CD8-positive, alpha-beta memory T cell (primary cell): ENCODE results near the gene TRIM33. TPM values are rescaled to one million over a fixed set of nuclear protein-coding genes. Genes with fewer than 3 reads are reported as not detected.
"Not testable (repeated sequence)": the region's sequence is repeated elsewhere in the genome, so short reads cannot be mapped to it uniquely, and the experiment has no call there.

Experiments
- CTCF ChIA-PET: fragments of 350-600 bp; sonication (Branson Sonifier 250); formaldehyde crosslinking; loops from one replicate; lab custom pipeline; 2021; ENCODE audit warnings: antibody characterized with exemption; lab: Charles Lee
- POLR2A ChIA-PET: fragments of 350-600 bp; sonication (Branson Sonifier 250); formaldehyde crosslinking; loops from one replicate; lab custom pipeline; 2021; ENCODE audit warnings: antibody characterized with exemption; lab: Charles Lee
- DNase-seq, 5 donors: peaks; one replicate each; pipeline versions ENCODE4 v3.0.0 to v3.0.0-alpha.2; 2020 to 2022; ENCODE audit warnings: mixed read lengths in 1 of 5
- H3K27ac ChIP-seq: one replicate; pipeline ENCODE4 v1.7.0; 2013; ENCODE audit warnings: low read depth, mild to moderate bottlenecking, low read length, moderate library complexity
- H3K27me3 ChIP-seq: 2 replicates; pipeline ENCODE4 v1.7.0; 2013; ENCODE audit warnings: low read length, mild to moderate bottlenecking; ENCODE audit not compliant: insufficient read depth, poor library complexity, severe bottlenecking
- H3K36me3 ChIP-seq: 2 replicates; pipeline ENCODE4 v1.7.0; 2013; ENCODE audit warnings: mild to moderate bottlenecking, low read length, moderate library complexity; ENCODE audit not compliant: insufficient read depth
- H3K4me1 ChIP-seq: 2 replicates; pipeline ENCODE4 v1.7.0; 2013; ENCODE audit warnings: mild to moderate bottlenecking, low read length, moderate library complexity; ENCODE audit not compliant: insufficient read depth
- H3K4me3 ChIP-seq: 2 replicates; pipeline ENCODE4 v1.7.0; 2013; ENCODE audit warnings: mild to moderate bottlenecking, low read length
- H3K9me3 ChIP-seq: 2 replicates; pipeline ENCODE4 v1.7.0; 2013; ENCODE audit warnings: mild to moderate bottlenecking, low read length
- H3K27ac Mint-ChIP-seq, 8 donors: one replicate each; pipeline ENCODE4 v1.8.0; 2020 to 2021; ENCODE audit warnings: mixed read lengths in 8 of 8, mild to moderate bottlenecking in 6 of 8, inconsistent platforms in 3 of 8, moderate library complexity in 3 of 8
- H3K27me3 Mint-ChIP-seq, 2 donors: one replicate each; pipeline ENCODE4 v1.8.0; 2020 to 2021; ENCODE audit warnings: mixed read lengths in 2 of 2, mild to moderate bottlenecking in 1 of 2, moderate library complexity in 1 of 2
- H3K36me3 Mint-ChIP-seq, 3 donors: one replicate each; pipeline ENCODE4 v1.8.0; 2020 to 2021; ENCODE audit warnings: mixed read lengths in 3 of 3, inconsistent platforms in 1 of 3, mild to moderate bottlenecking in 1 of 3
- H3K4me1 Mint-ChIP-seq, 3 donors: one replicate each; pipeline ENCODE4 v1.8.0; 2020 to 2021; ENCODE audit warnings: mixed read lengths in 3 of 3, inconsistent platforms in 1 of 3, mild to moderate bottlenecking in 1 of 3
- H3K4me3 Mint-ChIP-seq, 7 donors: one replicate each; pipeline ENCODE4 v1.8.0; 2020 to 2021; ENCODE audit warnings: mixed read lengths in 7 of 7, mild to moderate bottlenecking in 6 of 7, moderate library complexity in 4 of 7, inconsistent platforms in 2 of 7
- H3K9me3 Mint-ChIP-seq, 5 donors: one replicate each; pipeline ENCODE4 v1.8.0; 2020 to 2022; ENCODE audit warnings: mixed read lengths in 5 of 5, mild to moderate bottlenecking in 3 of 5, moderate library complexity in 2 of 5, inconsistent platforms in 1 of 5
- polyA plus RNA-seq: library from polyadenylated mRNA; unstranded; fragments of 300-500 nt; fragmentation: Illumina TruSeq; gene quantifications from one replicate; pipeline ENCODE4 v1.2.3, GENCODE V29; 2021
- total RNA-seq, 2 experiments: library from RNA; stranded (reverse); gene quantifications; one replicate each; pipeline ENCODE4 v1.2.3, GENCODE V29; 2021

The TRIM33 gene
- total and polyA plus RNA-seq, 3 experiments from 2014 or later, result 32.0 to 45.3 (median 35.6) TPM

DNA sequence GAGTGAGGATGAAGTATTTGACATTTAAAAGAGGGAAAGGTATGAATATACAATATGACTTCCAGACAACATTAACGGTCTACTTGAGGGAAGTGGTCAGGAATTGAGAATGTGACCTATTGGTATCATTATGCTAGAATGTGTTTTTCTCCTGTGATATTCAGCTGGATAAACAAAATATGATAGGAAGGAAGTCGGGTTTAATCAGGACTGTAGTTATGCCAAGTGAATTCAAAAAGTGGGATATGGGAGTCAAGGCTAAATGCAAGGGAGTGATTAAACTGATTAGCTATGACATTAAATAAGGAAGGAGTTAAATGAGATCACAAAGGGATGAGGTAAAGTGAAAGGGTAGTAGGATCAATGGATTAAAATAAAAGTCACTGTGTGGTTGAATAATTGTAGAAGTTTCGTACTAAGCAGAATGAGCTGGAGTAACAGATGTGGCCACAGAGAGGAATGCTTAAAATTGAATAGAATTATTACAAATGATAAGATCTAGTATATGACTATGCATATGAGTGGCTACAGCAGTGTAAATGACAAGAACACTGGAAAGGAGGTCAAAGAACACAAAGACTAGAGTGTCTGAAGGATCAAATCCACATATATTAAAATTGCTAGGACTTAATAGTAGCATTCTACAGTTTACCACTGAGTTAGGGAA is 62.5 kb downstream of the TRIM33 start:
- no peak overlapping the region for H3K27ac Mint-ChIP-seq
- Histone ChIP-seq H3K36me3 (peaks cover 5% of the 10 kb centered on the region), H3K27ac (no peak overlapping the region)

DNA sequence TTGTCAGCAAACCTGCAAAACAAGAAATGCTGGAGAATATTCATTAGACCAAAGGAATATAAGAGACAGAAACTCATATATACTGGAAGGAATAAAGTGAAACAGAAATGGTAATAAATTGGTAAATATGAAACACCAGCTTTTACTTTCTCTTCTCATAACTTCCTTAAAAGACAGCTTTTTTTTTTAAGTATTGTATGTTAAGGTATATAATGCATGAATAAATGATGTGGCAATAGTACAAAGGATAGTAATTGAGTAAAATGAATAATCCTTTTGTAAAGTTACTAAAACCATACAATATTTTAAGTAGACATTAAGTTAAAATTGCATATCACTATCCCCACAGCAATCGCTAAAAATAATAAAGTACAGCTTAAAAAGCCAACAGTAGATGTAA is 64.8 kb downstream of the TRIM33 start:
- Mint-ChIP-seq H3K9me3 (no peaks in the 10 kb centered on the region), H3K27me3 (no peaks in the 10 kb centered on the region), H3K36me3 (peaks cover 8 to 36% (median 21%) of the 10 kb centered on the region in 3 donors), H3K4me1 (peaks cover 0 to 11% (median 8%) of the 10 kb centered on the region in 3 donors), H3K4me3 (no peak overlapping the region), H3K27ac (no peak overlapping the region)
- Histone ChIP-seq H3K9me3 (no peaks in the 10 kb centered on the region), H3K4me3 (no peak overlapping the region), H3K4me1 (no peaks in the 10 kb centered on the region), H3K27me3 (no peaks in the 10 kb centered on the region), H3K36me3 (peaks cover 5% of the 10 kb centered on the region), H3K27ac (no peak overlapping the region)
- ChIA-PET CTCF (interaction anchor here (1.1 kb wide), 1 partner anchor 30 kb away, joined by 3 read pairs; no protein-coding TSS in a partner anchor), POLR2A (interaction anchor here (0.7 kb wide), 1 partner anchor 8 kb away, joined by 3 read pairs; no protein-coding TSS in a partner anchor)
- no peak for DNase-seq

More for the DNA sequence above, 62.5 kb downstream of the TRIM33 start:
- Histone ChIP-seq H3K9me3 (no peaks in the 10 kb centered on the region), H3K4me1 (no peaks in the 10 kb centered on the region), H3K4me3 (no peak overlapping the region), H3K27me3 (no peaks in the 10 kb centered on the region)
- peaks cover 0 to 11% (median 8%) of the 10 kb centered on the region in 3 donors for H3K4me1 Mint-ChIP-seq
- H3K36me3 Mint-ChIP-seq, result peaks cover 8 to 40% (median 21%) of the 10 kb centered on the region in 3 donors
- no peaks in the 10 kb centered on the region for H3K9me3 Mint-ChIP-seq
- no peak for DNase-seq
- ChIA-PET CTCF (no interaction called here), POLR2A (no interaction called here)
- H3K4me3 Mint-ChIP-seq, result no peak overlapping the region
- peaks cover 0 to 1% of the 10 kb centered on the region in 2 donors for H3K27me3 Mint-ChIP-seq

DNA sequence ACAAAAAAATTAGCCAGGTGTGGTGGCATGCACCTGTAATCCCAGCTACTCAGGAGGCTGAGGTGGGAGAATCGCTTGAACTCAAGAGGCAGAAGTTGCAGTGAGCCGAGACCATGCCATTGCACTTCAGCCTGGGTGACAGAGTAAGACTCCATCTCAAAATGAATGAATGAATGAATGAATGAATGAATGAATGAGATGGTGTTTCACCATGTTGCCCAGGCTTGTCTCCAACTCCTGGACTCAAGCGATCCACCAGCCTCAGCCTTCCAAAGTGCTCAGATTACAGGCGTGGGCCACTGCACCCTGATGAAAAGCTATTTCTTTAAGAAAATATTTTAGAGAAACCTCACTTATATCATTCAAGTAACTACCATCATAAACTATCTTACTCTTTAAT is 67.8 kb downstream of the TRIM33 start:
- H3K27ac ChIP-seq, H3K27me3 ChIP-seq, DNase-seq, CTCF ChIA-PET, H3K9me3 ChIP-seq, H3K4me3 Mint-ChIP-seq, H3K9me3 Mint-ChIP-seq, H3K36me3 ChIP-seq, H3K27me3 Mint-ChIP-seq, H3K4me1 ChIP-seq, H3K4me3 ChIP-seq: not testable (repeated sequence)
- Mint-ChIP-seq H3K27ac (peak overlapping the region in 1 of 8 donors; percentile 90), H3K4me1 (peaks cover 20 to 25% (median 25%) of the 10 kb centered on the region in 3 donors), H3K36me3 (peaks cover 5 to 50% (median 29%) of the 10 kb centered on the region in 3 donors)
- POLR2A ChIA-PET, result interaction anchor here (0.7 kb wide), 1 partner anchor 12 kb away, joined by 5 read pairs; no protein-coding TSS in a partner anchor

DNA sequence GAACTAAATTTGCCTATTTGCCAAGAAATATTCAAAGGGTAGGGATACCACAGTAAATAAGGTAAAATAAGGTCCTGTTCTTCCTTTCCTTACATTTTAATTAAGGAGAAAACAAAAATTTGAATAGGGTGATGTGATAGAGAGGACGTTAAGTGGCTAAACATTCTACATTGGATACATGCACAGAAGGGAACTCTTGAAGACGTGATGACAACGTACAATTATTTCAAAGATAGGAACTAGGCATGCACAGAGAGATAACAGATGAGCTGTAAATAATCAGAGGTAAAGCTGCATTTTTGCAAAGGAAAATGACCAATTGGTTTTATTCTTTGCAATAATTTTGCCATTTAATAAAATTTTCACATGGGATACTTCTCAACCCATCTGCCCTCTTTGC is 69.7 kb downstream of the TRIM33 start:
- H3K27ac ChIP-seq, result no peak overlapping the region
- peaks cover 5% of the 10 kb centered on the region for H3K36me3 ChIP-seq
- Mint-ChIP-seq H3K27ac (no peak overlapping the region), H3K9me3 (no peaks in the 10 kb centered on the region), H3K27me3 (no peaks in the 10 kb centered on the region), H3K36me3 (peaks cover 5 to 50% (median 30%) of the 10 kb centered on the region in 3 donors), H3K4me3 (no peak overlapping the region), H3K4me1 (peaks cover 22 to 26% (median 26%) of the 10 kb centered on the region in 3 donors)
- no peak overlapping the region for H3K4me3 ChIP-seq
- H3K4me1 ChIP-seq, result no peaks in the 10 kb centered on the region
- ChIA-PET CTCF (no interaction called here), POLR2A (no interaction called here)
- H3K27me3 ChIP-seq, result no peaks in the 10 kb centered on the region
- no peak for DNase-seq
- no peaks in the 10 kb centered on the region for H3K9me3 ChIP-seq

DNA sequence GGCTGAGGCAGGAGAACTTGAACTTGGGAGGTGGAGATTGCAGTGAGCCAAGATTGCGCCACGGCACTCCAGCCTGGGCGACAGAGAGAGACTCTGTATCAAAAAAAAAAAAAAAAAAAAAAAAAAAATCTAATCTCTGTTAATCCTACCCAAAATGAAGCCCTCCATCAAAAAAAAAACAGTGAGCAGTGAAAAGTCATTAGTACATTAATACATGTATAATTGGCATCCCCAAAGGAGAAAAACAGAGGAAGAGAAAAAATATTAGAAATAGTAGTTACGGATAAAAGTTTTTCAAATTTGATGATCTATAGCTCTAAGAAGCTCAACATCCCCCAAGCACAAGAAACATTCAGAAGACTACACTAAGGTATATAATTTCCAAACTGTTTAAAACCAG is 71.6 kb downstream of the TRIM33 start:
- ChIA-PET CTCF (interaction anchor here (1.1 kb wide), 1 partner anchor 11 kb away, joined by 4 read pairs; no protein-coding TSS in a partner anchor), POLR2A (interaction anchor here (0.5 kb wide), 1 partner anchor 136 kb away, joined by 7 read pairs; no protein-coding TSS in a partner anchor)
- Histone ChIP-seq H3K9me3 (no peaks in the 10 kb centered on the region), H3K36me3 (peaks cover 4% of the 10 kb centered on the region), H3K27me3 (no peaks in the 10 kb centered on the region), H3K4me3 (no peak overlapping the region), H3K27ac (no peak overlapping the region), H3K4me1 (no peaks in the 10 kb centered on the region)
- Mint-ChIP-seq H3K4me3 (no peak overlapping the region), H3K27ac (no peak overlapping the region), H3K9me3 (no peaks in the 10 kb centered on the region), H3K36me3 (peaks cover 0 to 43% (median 25%) of the 10 kb centered on the region in 3 donors), H3K4me1 (peaks cover 29 to 38% (median 31%) of the 10 kb centered on the region in 3 donors), H3K27me3 (no peaks in the 10 kb centered on the region)
- DNase-seq, result no peak

DNA sequence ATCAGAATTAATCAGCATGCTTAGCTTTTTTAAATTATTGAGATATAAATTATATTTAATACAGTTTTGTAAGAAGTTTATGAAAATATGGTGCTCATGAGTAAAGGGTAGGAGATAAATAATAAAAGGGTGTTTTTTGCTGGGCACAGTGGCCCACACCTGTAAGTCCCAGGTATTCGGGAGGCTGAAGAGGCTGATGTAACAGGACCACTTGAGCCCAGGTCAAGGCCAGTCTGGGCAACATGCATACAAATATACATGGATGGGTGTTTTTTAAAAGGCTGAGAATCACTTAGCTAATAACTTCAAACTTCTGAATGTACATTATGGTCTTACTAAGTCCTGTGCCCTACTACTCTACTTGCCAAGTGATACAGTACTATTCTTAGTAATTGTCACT is 73.2 kb downstream of the TRIM33 start:
- ChIA-PET CTCF (no interaction called here), POLR2A (interaction anchor here (0.6 kb wide), 1 partner anchor 8 kb away, joined by 3 read pairs; no protein-coding TSS in a partner anchor)

DNA sequence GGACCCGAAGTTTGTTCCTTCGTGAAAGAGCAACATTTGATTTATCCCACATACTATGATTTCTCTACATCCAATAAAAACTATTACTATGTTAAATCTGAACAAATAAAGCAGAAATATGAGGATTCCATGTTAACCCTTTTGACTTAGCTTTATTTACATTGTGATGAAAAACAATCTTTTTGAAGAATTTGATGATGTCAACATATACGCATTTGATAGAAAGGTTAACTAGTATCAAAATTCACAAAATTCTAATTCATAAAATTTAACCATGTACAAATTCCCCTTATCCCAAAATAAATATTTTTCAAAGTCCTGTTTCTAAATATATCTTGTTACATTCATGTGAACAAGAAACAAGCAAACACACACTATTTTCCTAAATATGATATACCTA is 74.2 kb downstream of the TRIM33 start:
- Histone ChIP-seq H3K27me3 (no peaks in the 10 kb centered on the region), H3K36me3 (peaks cover 3% of the 10 kb centered on the region), H3K4me1 (no peaks in the 10 kb centered on the region), H3K9me3 (no peaks in the 10 kb centered on the region), H3K27ac (no peak overlapping the region), H3K4me3 (no peak overlapping the region)
- ChIA-PET CTCF (no interaction called here), POLR2A (no interaction called here)
- Mint-ChIP-seq H3K9me3 (no peaks in the 10 kb centered on the region), H3K4me3 (no peak overlapping the region), H3K27me3 (no peaks in the 10 kb centered on the region), H3K27ac (no peak overlapping the region), H3K36me3 (peaks cover 0 to 45% (median 21%) of the 10 kb centered on the region in 3 donors), H3K4me1 (peaks cover 30 to 38% (median 32%) of the 10 kb centered on the region in 3 donors)
- DNase-seq, result no peak

More for the DNA sequence above, 73.2 kb downstream of the TRIM33 start:
- Histone ChIP-seq H3K4me1 (no peaks in the 10 kb centered on the region), H3K27me3 (no peaks in the 10 kb centered on the region), H3K36me3 (peaks cover 3% of the 10 kb centered on the region), H3K4me3 (no peak overlapping the region), H3K9me3 (no peaks in the 10 kb centered on the region), H3K27ac (no peak overlapping the region)
- H3K9me3 Mint-ChIP-seq, result no peaks in the 10 kb centered on the region
- H3K27me3 Mint-ChIP-seq, result no peaks in the 10 kb centered on the region
- peak overlapping the region in 1 of 8 donors; percentile 9 for H3K27ac Mint-ChIP-seq
- H3K4me1 Mint-ChIP-seq, result peaks cover 29 to 38% (median 29%) of the 10 kb centered on the region in 3 donors
- no peak for DNase-seq
- peaks cover 0 to 44% (median 21%) of the 10 kb centered on the region in 3 donors for H3K36me3 Mint-ChIP-seq
- no peak overlapping the region for H3K4me3 Mint-ChIP-seq

DNA sequence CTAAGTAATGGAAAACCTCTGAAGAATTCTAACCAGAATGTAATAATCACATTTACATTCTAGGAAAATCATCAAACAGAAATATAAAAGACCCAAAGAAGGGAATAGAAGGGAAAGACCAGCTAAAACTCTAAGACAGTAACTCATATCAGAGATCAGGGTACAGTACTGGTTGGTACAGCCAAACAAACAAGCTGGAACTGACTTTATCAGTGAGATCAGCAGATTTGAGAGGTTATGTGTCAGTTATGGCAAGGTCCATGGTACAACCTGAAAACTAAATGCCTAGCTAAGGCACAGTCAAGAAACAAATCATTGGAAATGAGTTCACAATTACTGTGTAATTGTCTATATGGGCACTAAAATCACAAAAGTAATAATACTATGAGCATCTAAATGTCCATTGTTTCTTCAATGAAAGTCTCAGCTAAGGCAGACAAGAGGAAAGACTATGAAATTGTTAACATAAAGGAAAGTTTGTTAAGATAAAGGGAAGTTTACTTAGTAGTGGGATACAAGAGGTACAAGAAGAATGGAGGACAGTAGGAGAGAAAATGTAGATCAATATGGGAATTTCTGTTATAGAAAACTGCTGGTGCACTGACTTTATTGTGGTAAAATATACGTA is 75.8 kb downstream of the TRIM33 start:
- Histone ChIP-seq H3K27me3 (no peaks in the 10 kb centered on the region), H3K4me3 (no peak overlapping the region), H3K36me3 (peaks cover 3% of the 10 kb centered on the region), H3K9me3 (no peaks in the 10 kb centered on the region), H3K27ac (no peak overlapping the region), H3K4me1 (no peaks in the 10 kb centered on the region)
- no peak for DNase-seq
- H3K9me3 Mint-ChIP-seq, result no peaks in the 10 kb centered on the region
- ChIA-PET CTCF (no interaction called here), POLR2A (interaction anchor here (0.5 kb wide), 1 partner anchor 429 kb away, joined by 3 read pairs; no protein-coding TSS in a partner anchor)
- H3K4me1 Mint-ChIP-seq, result peaks cover 26 to 36% (median 34%) of the 10 kb centered on the region in 3 donors
- no peak overlapping the region for H3K4me3 Mint-ChIP-seq
- H3K36me3 Mint-ChIP-seq, result peaks cover 0 to 47% (median 15%) of the 10 kb centered on the region in 3 donors
- H3K27me3 Mint-ChIP-seq, result no peaks in the 10 kb centered on the region
- peak overlapping the region in 3 of 8 donors; percentile 7 to 80 (median 58) for H3K27ac Mint-ChIP-seq
